HepG2 (cell line): Measurements from ENCODE around the gene CTRL. TPM values are rescaled to one million over a fixed set of nuclear protein-coding genes. Genes with fewer than 3 reads are reported as not detected.
A peak's percentile ranks its signal among the peaks of the same experiment; 100 is the strongest.

Experiments
- AKAP8 ChIP-seq: sonication (generic); formaldehyde crosslinking; IDR thresholded peaks from 2 replicates; pipeline ENCODE4 v1.5.1; 2020; ENCODE audit warnings: mild to moderate bottlenecking, missing genetic modification reagents
- ASH2L ChIP-seq: fragments of 300-600, 200-600 bp; sonication (generic); IDR thresholded peaks from 2 replicates; pipeline ENCODE4 v1.7.0; 2017; ENCODE audit warnings: low read depth, mild to moderate bottlenecking, moderate library complexity, mixed read lengths, low read length; ENCODE audit not compliant: insufficient read length
- CBX2 ChIP-seq, 2 experiments: fragments of 200-600 bp in 1 of 2; sonication (generic); formaldehyde crosslinking in 1 of 2; IDR thresholded peaks; 2 replicates each; pipeline versions ENCODE4 v1.7.0 to v1.8.1; 2018 to 2022; ENCODE audit warnings: low read depth in 2 of 2, low read length in 1 of 2, mild to moderate bottlenecking in 1 of 2, missing genetic modification reagents in 1 of 2
- KLF12 ChIP-seq: sonication (generic); formaldehyde crosslinking; IDR thresholded peaks from 2 replicates; pipeline ENCODE4 v1.4.0; 2020; ENCODE audit warnings: missing genetic modification reagents, borderline replicate concordance
- MBD4 ChIP-seq: IDR thresholded peaks from 2 replicates; pipeline ENCODE4 v1.6.1; 2012; ENCODE audit warnings: low read length, inconsistent platforms, borderline replicate concordance
- MED8 ChIP-seq: sonication (generic); formaldehyde crosslinking; IDR thresholded peaks from 2 replicates; pipeline ENCODE4 v1.8.1; 2023; ENCODE audit warnings: mild to moderate bottlenecking, missing genetic modification reagents; ENCODE audit not compliant: insufficient replicate concordance
- RNF2 ChIP-seq: fragments of 450-650 bp; conservative IDR thresholded peaks from 2 replicates; pipeline ENCODE4 v1.6.1; 2016; ENCODE audit warnings: low read depth
- SAFB2 ChIP-seq: sonication (generic); formaldehyde crosslinking; IDR thresholded peaks from 2 replicates; pipeline ENCODE4 v1.5.1; 2020; ENCODE audit warnings: missing genetic modification reagents, low read depth, mild to moderate bottlenecking, borderline replicate concordance
- SKI ChIP-seq: fragments of 450-650 bp; IDR thresholded peaks from one replicate; pipeline ENCODE4 v1.6.1; 2018; ENCODE audit warnings: mild to moderate bottlenecking; ENCODE audit not compliant: partially characterized antibody
- SOX5 ChIP-seq: IDR thresholded peaks from 2 replicates; pipeline ENCODE4 v1.6.1; 2016; ENCODE audit warnings: borderline replicate concordance
- TMF1 ChIP-seq: sonication (generic); formaldehyde crosslinking; IDR thresholded peaks from 2 replicates; pipeline ENCODE4 v1.8.1; 2022; ENCODE audit warnings: low read depth, missing genetic modification reagents
- ZFP36L1 ChIP-seq: sonication (generic); formaldehyde crosslinking; IDR thresholded peaks from 2 replicates; pipeline ENCODE4 v1.8.0; 2022; ENCODE audit warnings: mild to moderate bottlenecking, missing genetic modification reagents, moderate library complexity
- ZNF350 ChIP-seq: sonication (generic); formaldehyde crosslinking; IDR thresholded peaks from 2 replicates; pipeline ENCODE4 v1.4.0; 2020; ENCODE audit warnings: mild to moderate bottlenecking, low read depth, missing genetic modification reagents, borderline replicate concordance
- ZNF569 ChIP-seq: sonication (generic); formaldehyde crosslinking; IDR thresholded peaks from 2 replicates; pipeline ENCODE4 v1.5.0; 2020; ENCODE audit warnings: mild to moderate bottlenecking, missing genetic modification reagents, moderate library complexity, borderline replicate concordance
- ZNF614 ChIP-seq: IDR thresholded peaks from 2 replicates; pipeline ENCODE4 v1.6.1; 2018; ENCODE audit warnings: missing biosample characterization, missing genetic modification reagents, inconsistent platforms, borderline replicate concordance
- polyA plus RNA-seq, 8 experiments: library from polyadenylated mRNA; depleted of rRNA in 3 of 8; stranded (reverse) in 7 of 8; unstranded in 1 of 8; fragments of >200 nt; fragmentation: Illumina TruSeq in 4 of 8; extraction: Trizol in 4 of 8; gene quantifications; 2 replicates each; pipeline versions ENCODE4 v1.2.1 to v1.2.3, GENCODE V29; 2011 to 2016; ENCODE audit warnings: low read depth in 4 of 8, missing spikeins in 1 of 8, mixed read lengths in 1 of 8; ENCODE audit not compliant: insufficient read depth in 1 of 8
- total RNA-seq, 5 experiments: library from RNA; depleted of rRNA; stranded (reverse); fragments of >200 nt; fragmentation: Illumina TruSeq; extraction: Trizol; gene quantifications; 2 replicates each; pipeline ENCODE4 v1.2.3, GENCODE V29; 2016; ENCODE audit warnings: low read depth in 1 of 5
- TF ChIP-seq, protein P1 (sequence below): sonication (generic); formaldehyde crosslinking; IDR thresholded peaks from 2 replicates; pipeline ENCODE4 v1.4.0; 2020; ENCODE audit warnings: missing genetic modification reagents
- TF ChIP-seq, protein P2 (sequence below), 2 experiments: fragments of 450-650 bp in 1 of 2; sonication (generic) in 1 of 2; formaldehyde crosslinking; IDR thresholded peaks; 2 replicates each; pipeline versions ENCODE4 v1.5.0 to v1.8.0; 2020 to 2022; ENCODE audit warnings: mild to moderate bottlenecking in 1 of 2, missing genetic modification reagents in 1 of 2
- TF ChIP-seq, protein P3 (sequence below): sonication (generic); formaldehyde crosslinking; IDR thresholded peaks from 2 replicates; pipeline ENCODE4 v1.4.0; 2020; ENCODE audit warnings: mild to moderate bottlenecking, missing genetic modification reagents
- TF ChIP-seq, protein P4 (sequence below): sonication (generic); formaldehyde crosslinking; IDR thresholded peaks from 2 replicates; pipeline ENCODE4 v1.4.0; 2020; ENCODE audit warnings: missing genetic modification reagents

Gene CTRL
- total and polyA plus RNA-seq, 2 of the 13 experiments (the other 11 are each of a cell fraction or from before 2014, with no cell fraction given): 1.9 to 2.7 TPM

DNA sequence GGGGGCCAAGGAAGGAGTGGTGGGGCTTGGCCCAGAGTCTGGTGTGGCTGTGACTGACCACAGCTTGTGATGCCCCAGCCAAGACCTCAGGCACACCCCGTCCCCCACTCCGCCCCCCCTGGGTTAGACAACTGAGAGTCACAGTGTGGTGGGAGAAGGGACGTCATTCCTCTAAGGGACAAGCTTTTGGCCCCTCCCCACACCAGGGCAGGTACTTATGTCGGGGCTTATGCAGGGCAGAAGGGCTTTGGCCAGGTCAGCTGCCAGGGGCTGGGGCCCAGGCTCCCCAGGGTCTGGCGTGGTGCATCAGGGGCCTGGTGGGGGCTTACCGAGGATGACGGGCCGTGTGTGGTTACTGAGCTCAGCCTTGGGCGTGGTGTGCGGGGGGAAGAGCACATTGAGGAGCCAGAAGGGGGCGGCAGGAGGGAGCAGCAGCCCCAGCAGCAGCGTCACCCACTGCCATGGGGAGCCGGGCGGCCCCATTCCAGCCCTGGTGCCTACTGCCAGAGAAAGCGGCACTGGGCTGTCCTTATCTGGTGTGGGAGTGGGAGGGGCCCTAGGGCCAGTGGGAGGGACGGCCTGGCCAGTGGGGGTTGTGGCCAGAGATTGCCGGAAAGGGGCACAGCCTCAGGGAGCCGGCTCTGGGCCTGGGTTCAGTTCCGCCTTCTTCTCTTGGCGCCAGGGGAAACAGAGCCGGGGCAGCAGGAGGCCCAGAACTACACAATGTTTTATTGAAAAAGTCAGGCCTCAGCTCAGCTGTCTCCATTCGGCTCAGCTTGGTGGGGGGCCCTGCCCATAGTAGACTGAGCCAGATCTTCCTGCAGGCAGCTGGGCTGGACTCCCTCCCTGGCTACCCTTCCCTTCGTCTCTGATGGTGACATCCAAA, 12.2 kb upstream of the CTRL start, which contains the start of gene LCAT (continued):
- no peak for TF ChIP-seq KLF12 (CRISPR knock-in tag)
- peak; percentile 42; the same call in 1 of the 2 replicates for TF ChIP-seq SOX5
- no peak; the same call in 1 of the 2 replicates for TF ChIP-seq TMF1 (CRISPR knock-in tag)
- peak; percentile 33; the same call in 1 of the 2 replicates for TF ChIP-seq SAFB2 (CRISPR knock-in tag)
- TF ChIP-seq CBX2 (IDR thresholded peaks at IDR 0.05; ENCODE audit: low read depth, low read length): no peak
- peak; percentile 39; the same call in 1 of the 2 replicates for TF ChIP-seq CBX2 (CRISPR knock-in tag; IDR thresholded peaks at IDR 0.05; ENCODE audit: low read depth)
- TF ChIP-seq, protein P1, sequence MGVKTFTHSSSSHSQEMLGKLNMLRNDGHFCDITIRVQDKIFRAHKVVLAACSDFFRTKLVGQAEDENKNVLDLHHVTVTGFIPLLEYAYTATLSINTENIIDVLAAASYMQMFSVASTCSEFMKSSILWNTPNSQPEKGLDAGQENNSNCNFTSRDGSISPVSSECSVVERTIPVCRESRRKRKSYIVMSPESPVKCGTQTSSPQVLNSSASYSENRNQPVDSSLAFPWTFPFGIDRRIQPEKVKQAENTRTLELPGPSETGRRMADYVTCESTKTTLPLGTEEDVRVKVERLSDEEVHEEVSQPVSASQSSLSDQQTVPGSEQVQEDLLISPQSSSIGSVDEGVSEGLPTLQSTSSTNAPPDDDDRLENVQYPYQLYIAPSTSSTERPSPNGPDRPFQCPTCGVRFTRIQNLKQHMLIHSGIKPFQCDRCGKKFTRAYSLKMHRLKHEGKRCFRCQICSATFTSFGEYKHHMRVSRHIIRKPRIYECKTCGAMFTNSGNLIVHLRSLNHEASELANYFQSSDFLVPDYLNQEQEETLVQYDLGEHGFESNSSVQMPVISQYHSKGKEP (CRISPR knock-in tag): no peak
- TF ChIP-seq, protein P2, sequence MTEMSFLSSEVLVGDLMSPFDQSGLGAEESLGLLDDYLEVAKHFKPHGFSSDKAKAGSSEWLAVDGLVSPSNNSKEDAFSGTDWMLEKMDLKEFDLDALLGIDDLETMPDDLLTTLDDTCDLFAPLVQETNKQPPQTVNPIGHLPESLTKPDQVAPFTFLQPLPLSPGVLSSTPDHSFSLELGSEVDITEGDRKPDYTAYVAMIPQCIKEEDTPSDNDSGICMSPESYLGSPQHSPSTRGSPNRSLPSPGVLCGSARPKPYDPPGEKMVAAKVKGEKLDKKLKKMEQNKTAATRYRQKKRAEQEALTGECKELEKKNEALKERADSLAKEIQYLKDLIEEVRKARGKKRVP (CRISPR knock-in tag; IDR thresholded peaks at IDR 0.05): no peak
- no peak for TF ChIP-seq ZFP36L1 (CRISPR knock-in tag)
- peak; percentile 72 for TF ChIP-seq ASH2L
- peak; percentile 59; the same call in 1 of the 2 replicates for TF ChIP-seq AKAP8 (CRISPR knock-in tag)
- peak; percentile 82 for TF ChIP-seq ZNF350 (CRISPR knock-in tag)
- TF ChIP-seq ZNF614 (CRISPR knock-in tag): no peak
- TF ChIP-seq SKI: no peak
- TF ChIP-seq, protein P3, sequence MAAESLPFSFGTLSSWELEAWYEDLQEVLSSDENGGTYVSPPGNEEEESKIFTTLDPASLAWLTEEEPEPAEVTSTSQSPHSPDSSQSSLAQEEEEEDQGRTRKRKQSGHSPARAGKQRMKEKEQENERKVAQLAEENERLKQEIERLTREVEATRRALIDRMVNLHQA: no peak
- TF ChIP-seq, protein P4, sequence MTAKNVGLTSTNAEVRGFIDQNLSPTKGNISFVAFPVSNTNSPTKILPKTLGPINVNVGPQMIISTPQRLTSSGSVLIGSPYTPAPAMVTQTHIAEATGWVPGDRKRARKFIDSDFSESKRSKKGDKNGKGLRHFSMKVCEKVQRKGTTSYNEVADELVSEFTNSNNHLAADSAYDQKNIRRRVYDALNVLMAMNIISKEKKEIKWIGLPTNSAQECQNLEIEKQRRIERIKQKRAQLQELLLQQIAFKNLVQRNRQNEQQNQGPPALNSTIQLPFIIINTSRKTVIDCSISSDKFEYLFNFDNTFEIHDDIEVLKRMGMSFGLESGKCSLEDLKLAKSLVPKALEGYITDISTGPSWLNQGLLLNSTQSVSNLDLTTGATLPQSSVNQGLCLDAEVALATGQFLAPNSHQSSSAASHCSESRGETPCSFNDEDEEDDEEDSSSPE (CRISPR knock-in tag): peak; percentile 40; the same call in 1 of the 2 replicates
- no peak for TF ChIP-seq MED8
- TF ChIP-seq ZNF569 (CRISPR knock-in tag): no peak
- TF ChIP-seq RNF2: no peak
- no peak for TF ChIP-seq MBD4
